MM.1S (cell line): ENCODE results near the gene GMPR2.

Experiments
- CTCF ChIP-seq: fragments of 300-600 bp; sonication (generic); IDR thresholded peaks from 2 replicates; pipeline ENCODE4 v1.5.1; 2016; ENCODE audit warnings: antibody characterized with exemption, low read length, mixed read lengths
- EZH2 ChIP-seq: fragments of 300-600 bp; sonication (generic); optimal IDR thresholded peaks from 2 replicates; pipeline ENCODE3; 2017; ENCODE audit warnings: low read depth, mild to moderate bottlenecking, antibody characterized with exemption, low read length, mixed read lengths

- TF ChIP-seq CTCF = no peak
- TF ChIP-seq EZH2 = no peak
Measured at GRCh38 chr14:24204163-24205146, 28.3 kb upstream of the GMPR2 start.
